Measurements from ENCODE around the gene IKZF2.

Gene IKZF2

GRCh38 chr2:212953170-212953920, 198.1 kb downstream of the IKZF2 start:
- no peak for DNase-seq

DNA sequence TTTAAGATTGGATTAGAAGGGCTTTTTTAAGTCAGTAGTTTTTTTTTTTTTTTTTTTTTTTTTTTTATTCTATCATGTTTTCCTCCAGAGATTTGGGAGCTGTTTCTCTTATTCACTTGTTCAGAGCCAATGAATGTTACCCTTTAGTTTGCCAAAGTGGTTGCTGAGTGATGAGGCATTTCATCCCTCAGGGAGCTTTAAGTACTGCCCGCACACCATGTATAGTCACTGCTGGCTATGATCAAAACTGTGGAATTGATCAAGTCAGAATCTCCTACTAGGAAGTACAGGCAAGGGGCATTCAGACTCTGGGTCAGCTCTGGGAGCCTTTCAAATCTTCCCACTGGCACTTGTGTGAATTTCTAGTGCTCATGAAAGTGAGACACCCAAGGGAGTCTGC, 201.6 kb downstream of the IKZF2 start:
- DNase-seq, result no peak

Measured in activated CD4-positive, CD25-positive, alpha-beta regulatory T cell (primary cell).